Tibial artery (tissue), 4 donors: Measurements from ENCODE around the gene BBS12.

ENCODE experiments used
- DNase-seq, 2 donors: peaks; one replicate each; pipeline ENCODE4 v3.0.0-alpha.2; 2019
- H3K27ac ChIP-seq, 2 donors: fragments of 200-600 bp; sonication (generic) in 1 of 2; 1 replicate in 1 of 2; 2 replicates in 1 of 2; pipeline ENCODE4 v1.5.1; 2018 to 2019; ENCODE audit warnings: mild to moderate bottlenecking in 1 of 2
- H3K27me3 ChIP-seq, 2 donors: fragments of 200-600 bp; sonication (generic) in 1 of 2; one replicate each; pipeline versions ENCODE4 v1.5.1 to v1.6.0; 2016 to 2019
- H3K36me3 ChIP-seq, 3 donors: fragments of 200-600 bp; sonication (generic) in 2 of 3; one replicate each; pipeline ENCODE4 v1.5.1; 2016 to 2019; ENCODE audit warnings: mild to moderate bottlenecking in 2 of 3
- H3K4me1 ChIP-seq, 4 donors: fragments of 200-600 bp; sonication (generic) in 2 of 4; 1 replicate in 3 of 4; 2 replicates in 1 of 4; pipeline ENCODE4 v1.5.1; 2016 to 2019
- H3K4me3 ChIP-seq, 2 donors: fragments of 200-600 bp; sonication (generic) in 1 of 2; 1 replicate in 1 of 2; 2 replicates in 1 of 2; pipeline ENCODE4 v1.5.1; 2018 to 2019; ENCODE audit warnings: mild to moderate bottlenecking in 2 of 2
- H3K9me3 ChIP-seq, 3 donors: fragments of 200-600 bp; sonication (generic) in 1 of 3; one replicate each; pipeline ENCODE4 v1.5.1; 2016 to 2019
- intact Hi-C: fragments of 100-400 bp; cut with DNase I; formaldehyde crosslinking; loops from one replicate; pipeline ENCODE4 v1.15.0; 2023; ENCODE audit warnings: low total_unique reads
- TF ChIP-seq, protein P1 (sequence below), 2 experiments: fragments of 200-600 bp in 1 of 2; fragments of 450-650 bp in 1 of 2; IDR thresholded peaks; one replicate each; pipeline ENCODE4 v1.5.1; 2017 to 2019; ENCODE audit warnings: antibody characterized with exemption in 2 of 2, mild to moderate bottlenecking in 1 of 2, moderate library complexity in 1 of 2

Gene BBS12

DNA sequence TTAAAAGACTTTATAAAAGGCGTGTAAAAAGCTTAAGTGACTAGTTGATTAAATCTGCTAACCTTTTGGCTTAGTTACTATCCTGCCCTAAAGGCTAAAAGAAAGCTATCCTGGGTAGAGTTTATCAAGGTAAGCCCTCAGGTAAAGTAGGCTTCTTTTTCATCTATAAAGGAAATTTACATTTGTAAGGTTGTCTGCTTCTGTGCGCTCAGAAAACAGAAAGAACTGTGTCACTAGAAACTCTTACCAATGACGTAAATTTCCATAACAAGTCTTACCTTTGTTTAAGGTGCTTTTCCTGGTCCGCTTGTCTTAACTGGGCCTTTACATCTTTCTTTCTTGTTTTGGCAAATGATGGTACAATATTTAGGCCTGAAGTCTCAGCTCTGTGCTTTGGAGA is 56.4 kb downstream of the BBS12 start:
- H3K36me3 ChIP-seq, result no peaks in the 10 kb centered on the region
- peaks cover 0 to 5% (median 3%) of the 10 kb centered on the region in 4 donors for H3K4me1 ChIP-seq
- H3K4me3 ChIP-seq, result no peak overlapping the region
- TF ChIP-seq, protein P1, sequence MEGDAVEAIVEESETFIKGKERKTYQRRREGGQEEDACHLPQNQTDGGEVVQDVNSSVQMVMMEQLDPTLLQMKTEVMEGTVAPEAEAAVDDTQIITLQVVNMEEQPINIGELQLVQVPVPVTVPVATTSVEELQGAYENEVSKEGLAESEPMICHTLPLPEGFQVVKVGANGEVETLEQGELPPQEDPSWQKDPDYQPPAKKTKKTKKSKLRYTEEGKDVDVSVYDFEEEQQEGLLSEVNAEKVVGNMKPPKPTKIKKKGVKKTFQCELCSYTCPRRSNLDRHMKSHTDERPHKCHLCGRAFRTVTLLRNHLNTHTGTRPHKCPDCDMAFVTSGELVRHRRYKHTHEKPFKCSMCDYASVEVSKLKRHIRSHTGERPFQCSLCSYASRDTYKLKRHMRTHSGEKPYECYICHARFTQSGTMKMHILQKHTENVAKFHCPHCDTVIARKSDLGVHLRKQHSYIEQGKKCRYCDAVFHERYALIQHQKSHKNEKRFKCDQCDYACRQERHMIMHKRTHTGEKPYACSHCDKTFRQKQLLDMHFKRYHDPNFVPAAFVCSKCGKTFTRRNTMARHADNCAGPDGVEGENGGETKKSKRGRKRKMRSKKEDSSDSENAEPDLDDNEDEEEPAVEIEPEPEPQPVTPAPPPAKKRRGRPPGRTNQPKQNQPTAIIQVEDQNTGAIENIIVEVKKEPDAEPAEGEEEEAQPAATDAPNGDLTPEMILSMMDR (IDR thresholded peaks at IDR 0.05), result no peak
- no peak overlapping the region for H3K27ac ChIP-seq
- H3K27me3 ChIP-seq, result no peaks in the 10 kb centered on the region
- no peak for DNase-seq
- H3K9me3 ChIP-seq, result no peaks in the 10 kb centered on the region
- intact Hi-C loops, result no loop called here

DNA sequence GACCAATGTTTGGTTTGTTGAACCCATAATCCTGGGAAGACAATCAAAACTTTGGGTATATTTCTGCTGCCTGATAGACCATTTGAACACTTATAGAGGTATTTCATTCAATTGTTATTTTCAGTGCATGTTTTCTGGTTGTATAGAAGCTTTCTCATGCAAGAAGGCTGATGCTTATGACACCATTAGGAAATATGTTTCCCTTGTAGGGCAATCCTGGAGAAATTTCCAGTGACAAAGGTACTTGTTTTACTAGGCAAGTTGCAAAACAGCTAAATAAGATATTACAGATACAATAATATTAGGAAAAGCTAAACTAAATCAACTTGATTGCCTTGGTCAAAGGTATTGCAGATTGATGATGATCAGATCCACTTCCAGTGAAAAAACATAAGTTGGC is 61.3 kb downstream of the BBS12 start:
- DNase-seq, result no peak
- H3K9me3 ChIP-seq, result no peaks in the 10 kb centered on the region
- intact Hi-C loops, result no loop called here
- no peaks in the 10 kb centered on the region for H3K27me3 ChIP-seq
- H3K4me1 ChIP-seq, result peaks cover 0 to 20% (median 7%) of the 10 kb centered on the region in 4 donors
- H3K27ac ChIP-seq, result no peak overlapping the region
- H3K36me3 ChIP-seq, result no peaks in the 10 kb centered on the region
- TF ChIP-seq, protein P1 (IDR thresholded peaks at IDR 0.05), result no peak
- H3K4me3 ChIP-seq, result no peak overlapping the region
